GM19240 (cell line): ENCODE results near the gene KCNT1.
"Not testable (repeated sequence)": the region's sequence is repeated elsewhere in the genome, so short reads cannot be mapped to it uniquely, and the experiment has no call there.

Experiments
- DNase-seq: peaks from one replicate; pipeline ENCODE4 v3.0.0; 2011; ENCODE audit warnings: low spot score; ENCODE audit not compliant: insufficient read length

Gene KCNT1

DNA sequence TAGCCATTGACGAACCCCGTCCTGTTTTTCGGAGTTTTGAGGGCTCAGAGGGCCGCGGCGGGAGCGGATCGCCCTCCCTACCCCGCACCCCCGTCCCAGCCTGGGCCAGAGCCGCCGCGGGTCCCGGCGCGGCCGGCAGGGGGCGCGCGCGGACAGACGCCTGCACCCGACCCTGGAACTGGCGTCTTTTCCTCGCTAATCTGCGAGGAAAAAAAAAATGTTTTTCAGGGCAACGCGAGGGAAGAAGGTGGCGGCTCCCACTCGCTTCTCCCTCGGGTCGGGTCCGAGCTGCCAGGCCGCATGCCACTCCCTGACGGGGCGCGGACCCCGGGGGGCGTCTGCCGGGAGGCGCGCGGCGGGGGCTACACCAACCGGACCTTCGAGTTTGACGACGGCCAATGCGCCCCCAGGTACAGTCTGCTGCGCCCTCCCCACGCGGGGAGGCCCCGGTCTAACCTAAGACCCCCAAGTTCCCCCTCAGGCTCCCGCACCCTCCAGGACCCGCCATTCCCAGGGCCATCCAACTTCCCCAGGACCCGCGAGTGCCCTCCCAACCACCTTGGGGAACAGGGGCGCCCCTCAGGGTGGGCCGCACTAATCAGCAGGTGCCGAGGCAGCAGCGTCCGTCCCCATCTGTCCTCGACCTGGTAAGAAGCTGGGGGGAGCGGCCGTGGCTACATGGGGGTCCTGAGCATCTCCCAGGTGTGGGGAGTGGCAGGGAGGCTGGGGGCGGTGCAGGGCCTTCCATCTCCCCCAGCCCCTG, at the start of gene KCNT1:
Gene KCNT1 (plus strand): TSS at position 227 of the 763 bp plus-strand sequence. CDS start 74 bp downstream, at position 301.
- peak; percentile 70 for DNase-seq

DNA sequence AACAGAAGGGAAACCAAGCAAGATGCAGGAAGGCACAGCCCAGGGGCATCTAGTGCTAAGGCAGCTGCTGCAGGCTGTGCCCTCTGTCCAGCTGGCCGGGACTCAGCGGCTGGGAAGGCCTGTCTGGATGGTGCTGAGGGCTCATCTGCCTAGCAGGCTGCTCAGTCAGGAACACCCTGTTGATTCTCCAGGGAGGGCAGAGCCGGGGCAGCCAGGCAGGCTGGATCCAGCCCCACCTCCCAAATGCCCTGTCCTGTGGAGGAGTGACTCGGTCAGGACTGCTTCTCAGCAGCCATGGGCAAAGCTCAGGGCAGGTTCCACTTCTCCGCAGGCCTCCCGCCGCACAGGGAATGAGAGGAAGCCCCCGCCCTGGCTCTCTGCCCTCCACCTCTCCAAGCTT, 46.7 kb upstream of the KCNT1 start:
- no peak for DNase-seq

DNA sequence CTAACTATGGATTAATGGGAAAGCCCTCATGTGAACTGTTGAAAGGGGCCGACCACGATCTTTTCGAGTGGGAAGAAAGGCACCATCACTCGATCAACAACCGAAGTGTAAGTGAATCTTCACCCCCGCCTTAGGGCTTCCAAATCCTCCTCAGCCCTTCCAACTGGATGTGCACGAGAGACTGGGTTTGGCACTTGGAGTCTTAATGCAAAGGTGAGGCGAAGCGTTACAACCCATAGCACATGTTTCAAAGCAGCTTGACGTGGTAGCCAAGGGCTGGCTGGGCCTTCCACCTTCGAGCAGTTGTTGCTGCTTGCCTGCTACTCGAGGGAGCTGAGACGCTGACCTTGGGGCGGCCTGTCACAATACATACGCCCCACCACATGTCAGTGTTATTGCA, 44.6 kb upstream of the KCNT1 start:
- DNase-seq: no peak

DNA sequence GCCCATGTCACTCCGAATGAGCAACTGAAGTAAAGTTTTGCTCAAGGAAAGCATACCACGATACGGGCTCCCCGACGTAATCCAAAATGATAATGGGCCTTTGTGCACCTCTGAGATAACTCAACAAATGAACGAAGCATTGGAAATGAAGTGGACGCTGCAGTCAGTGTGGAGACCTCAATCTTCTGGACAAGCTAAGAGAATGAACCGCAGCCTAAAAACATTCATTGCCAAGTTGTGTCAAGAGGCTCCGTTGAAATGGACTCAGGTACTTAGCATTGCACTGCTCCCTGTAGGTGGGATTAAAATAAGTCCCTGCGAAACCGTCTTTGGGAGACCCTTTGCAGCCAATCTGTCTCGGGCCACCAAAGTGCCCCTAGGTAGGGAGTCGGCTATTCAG, 42.7 kb upstream of the KCNT1 start:
- no peak for DNase-seq

DNA sequence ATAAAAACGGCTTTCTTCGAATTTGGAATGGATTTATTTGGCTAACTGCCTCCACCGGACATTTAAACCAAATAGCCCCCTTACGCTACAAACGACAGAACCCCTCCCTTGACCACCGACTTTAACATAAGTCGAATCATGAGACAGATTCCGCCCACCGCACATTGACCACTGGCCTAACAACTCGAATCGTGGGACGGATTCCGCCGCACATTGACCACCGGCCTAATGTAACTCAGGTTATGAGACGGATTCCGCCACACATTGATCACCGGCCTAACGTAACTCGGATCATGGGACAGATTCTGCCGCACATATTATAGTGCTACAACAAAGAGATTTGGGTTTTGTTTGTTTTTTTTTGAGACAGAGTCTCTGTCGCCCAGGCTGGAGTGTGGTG, 41.6 kb upstream of the KCNT1 start:
- DNase-seq: no peak

DNA sequence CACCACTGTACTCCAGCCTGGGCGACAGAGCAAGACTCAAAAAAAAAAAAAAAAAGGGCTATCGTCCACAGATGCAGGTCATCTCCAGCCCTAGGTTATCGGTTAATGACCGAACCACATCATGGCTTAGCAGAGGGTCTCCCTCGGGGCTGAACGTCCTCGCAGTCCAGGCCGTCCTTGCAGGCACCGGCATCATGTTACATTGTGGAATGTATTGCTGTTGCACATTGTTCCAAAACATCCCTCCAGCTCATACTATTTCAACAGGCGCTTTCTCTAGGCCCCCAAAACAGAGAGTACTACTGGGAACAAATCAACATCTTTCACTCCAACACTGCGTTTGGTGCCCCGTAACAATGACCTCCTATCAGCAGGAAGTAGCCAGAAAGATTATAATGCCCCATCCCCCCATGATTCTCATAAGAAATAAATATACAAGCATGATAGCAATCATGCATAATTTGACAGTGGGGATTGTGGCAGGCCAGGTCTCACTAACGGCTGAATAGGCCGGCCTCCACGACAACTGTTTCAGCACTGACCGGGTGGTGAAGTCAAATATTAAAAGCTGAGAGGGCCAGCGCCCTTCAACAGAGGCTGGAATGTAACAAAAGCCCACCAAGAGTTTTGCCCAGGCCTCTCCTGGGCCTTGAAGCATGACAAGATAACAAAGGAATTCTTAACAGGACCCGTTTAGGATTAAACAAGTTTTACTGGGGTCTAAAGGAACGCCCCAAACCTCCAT, 40.0 kb upstream of the KCNT1 start:
- no peak for DNase-seq

DNA sequence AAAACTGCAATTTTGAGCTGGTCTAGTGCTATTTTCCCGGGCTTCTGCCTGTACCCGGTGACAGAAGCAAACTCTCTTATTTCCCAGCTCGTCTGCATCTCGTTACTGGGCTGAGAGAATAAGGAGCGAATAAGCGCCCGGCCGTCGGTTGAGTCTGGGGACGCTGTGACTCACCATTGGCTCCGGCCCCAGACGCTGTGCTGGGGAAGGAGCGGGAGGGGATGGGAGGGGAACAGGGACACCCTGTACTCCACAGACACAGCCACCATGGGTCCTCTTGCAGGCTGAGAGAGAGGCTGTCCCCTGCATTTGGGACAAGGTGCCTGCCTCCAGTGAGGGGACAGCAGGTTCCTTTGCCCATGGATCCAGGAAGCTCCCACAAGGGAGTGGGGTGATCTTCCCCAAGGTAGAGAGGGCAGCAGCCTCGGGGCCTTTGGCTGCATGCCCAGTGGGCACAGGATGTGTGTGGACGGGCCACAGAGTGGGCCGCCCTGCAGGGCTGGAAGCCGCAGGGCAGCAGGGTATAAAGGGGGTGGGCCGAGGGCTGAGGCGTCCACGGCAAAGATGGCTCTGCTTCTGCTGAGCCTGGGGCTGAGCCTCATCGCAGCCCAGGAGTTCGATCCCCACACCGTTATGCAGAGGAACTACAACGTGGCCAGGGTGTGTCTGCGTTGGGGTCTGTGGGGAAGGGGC, 39.1 kb upstream of the KCNT1 start, which contains the start of gene LCN9:
Gene LCN9 (plus strand): TSS at position 552 of the 693 bp plus-strand sequence. CDS start 13 bp downstream, at position 565.
- DNase-seq: no peak

DNA sequence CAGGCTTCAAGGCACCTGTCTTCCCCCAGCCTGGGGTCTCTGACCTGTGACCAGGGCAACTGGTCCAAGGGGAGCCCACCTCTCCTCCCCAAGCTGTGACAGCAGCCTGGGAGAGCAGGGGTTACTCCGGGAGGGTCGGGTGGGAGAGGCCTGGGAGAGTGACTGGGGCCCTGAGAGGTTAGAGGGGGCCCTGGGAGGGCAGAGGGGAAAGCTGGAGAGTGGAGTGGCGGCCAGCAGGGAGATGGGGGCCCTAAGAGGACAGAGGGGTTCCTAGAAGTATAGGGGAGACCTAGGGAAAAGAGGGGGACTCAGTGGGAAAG, 38.6 kb upstream of the KCNT1 start:
- no peak for DNase-seq

DNA sequence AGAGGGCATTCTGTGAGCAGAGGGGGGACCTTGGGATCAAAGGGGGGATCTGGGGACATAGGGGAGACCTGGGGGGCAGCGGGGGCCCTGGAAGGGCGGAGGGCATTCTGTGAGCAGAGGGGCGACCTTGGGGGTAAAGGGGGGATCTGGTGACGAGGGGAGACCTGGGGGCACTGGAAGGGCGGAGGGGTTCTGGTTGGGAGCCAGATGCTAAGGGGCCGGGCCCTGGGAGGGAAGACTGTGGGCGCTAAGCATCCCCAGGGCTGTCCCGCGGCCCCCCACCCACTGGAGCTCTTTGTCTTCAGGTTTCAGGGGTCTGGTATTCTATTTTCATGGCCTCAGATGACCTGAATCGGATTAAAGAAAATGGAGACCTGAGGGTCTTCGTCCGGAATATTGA, 38.1 kb upstream of the KCNT1 start:
- no peak for DNase-seq

DNA sequence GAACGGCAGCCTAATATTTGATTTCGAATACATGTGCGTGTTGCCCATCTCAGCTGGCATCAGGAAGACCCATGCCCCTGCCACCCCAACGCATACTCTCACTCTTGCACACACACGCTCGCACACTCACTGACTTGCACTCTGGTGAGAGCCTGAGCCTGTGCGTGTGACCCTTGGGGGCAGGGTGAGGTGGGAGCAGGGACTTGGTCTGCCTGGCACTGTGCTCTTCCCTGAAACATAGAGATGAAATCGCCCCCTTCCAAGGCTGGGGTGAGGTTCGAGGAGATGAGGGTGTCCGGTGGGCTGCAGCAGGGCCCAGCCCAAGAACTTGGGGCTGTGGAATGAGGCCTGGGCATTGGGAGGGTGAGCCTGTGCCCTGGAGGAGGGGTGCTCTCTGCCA, 37.7 kb upstream of the KCNT1 start:
- no peak for DNase-seq

DNA sequence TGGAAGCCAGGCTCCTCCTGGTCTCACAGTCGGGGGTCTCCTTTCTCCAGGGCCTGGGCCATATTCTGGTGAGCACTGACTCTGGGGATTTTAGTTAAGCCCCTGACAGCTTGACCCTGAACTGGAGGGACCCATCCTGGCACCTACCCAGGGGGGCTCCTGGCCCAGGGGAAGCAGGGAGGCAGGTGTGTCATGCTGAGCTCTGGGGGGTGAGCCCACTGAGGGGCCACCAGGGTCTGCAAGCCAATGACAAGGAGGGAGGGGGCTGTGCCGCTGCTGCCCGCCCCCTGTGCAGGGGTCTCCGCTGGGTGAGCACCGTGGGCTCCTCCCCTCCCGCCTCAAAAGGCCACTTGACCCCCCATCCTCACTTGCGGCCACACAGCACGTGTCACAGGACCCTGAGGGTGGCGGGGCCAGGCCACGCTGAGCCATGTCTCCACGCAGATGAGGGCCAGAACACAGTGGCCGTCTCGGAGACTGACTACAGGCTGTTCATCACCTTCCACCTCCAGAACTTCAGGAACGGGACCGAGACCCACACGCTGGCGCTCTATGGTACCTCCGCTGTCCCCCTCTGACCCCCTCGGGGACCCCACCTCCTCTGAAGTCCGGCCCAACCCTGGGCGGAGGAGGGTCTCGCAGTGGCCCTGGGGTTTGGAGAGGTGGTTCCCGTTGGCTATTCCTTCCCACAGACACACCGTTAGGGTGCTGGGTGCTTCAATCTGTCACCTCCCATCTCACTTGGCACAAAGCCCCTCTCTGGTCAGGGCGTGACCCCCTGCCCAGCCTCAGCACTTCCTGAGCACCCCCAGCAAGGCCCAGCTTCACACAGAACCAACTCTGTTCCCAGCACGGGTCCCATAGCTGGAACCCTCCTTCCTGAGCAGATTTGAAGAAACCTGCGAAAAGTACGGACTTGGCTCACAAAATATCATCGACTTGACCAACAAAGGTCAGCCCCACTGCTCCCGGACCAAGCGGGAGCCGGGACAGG, 36.9 kb upstream of the KCNT1 start:
- DNase-seq: no peak

DNA sequence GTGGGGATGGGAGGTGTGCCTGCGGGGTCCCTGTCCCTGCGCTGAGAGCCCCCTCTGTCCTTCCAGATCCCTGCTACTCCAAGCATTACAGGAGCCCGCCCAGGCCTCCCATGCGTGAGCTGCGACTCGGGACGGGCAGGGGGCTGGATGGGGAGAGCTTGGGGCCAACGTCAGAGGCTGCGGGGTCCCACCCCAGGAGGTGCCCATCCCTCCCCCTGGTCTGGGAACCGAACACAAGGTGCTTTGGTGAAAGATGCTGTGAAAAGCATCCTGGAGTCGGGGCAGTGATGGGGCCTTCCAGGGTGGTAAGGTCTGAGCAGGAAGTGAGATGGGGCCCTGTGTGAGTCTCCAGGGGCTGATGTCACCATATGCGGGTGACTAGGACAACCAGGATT, 36.2 kb upstream of the KCNT1 start:
- no peak for DNase-seq

DNA sequence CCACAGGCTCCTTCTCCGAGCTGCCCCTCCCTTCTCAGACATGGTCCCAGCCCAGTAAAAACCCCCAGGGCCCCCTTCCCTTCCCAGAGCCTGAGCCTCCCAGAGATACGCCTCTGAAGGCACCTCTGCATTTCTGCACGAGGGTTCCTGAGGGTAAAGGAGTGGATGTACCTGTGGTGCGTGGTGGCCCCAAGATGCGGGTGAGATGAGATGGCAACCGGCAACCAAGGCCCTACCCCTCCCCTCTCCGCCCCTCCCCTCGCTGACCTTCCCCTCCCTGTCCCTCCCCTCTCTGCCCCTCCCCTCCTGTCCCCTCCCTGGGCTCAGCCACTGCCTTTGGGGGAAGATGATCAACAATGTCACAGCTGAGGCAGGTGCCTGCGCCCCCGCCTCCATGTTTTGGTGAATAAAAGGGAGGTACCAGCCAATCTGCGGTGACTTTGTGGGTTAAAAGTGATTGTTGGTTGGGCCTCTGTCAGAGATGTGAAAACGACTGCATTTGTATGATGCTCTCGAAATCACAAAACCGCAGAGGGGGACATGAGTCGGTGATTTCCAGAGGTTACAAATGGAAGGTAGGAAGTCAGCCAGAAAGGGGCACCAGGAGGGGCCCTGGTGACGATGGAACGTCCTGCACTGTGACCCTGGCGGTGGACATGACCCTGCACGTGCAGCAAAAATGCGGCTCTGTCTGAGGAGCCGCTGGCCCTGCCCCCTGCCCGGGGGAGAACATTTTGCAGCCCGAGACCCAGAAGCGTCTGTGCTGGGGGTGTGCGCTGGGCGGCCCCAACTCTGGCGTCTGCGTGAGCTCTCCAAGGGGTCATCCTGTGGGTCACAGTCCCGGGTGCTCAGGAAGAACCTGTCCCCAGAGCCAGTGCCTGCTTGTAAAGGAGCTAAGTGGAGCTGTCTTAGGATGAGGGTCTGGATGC, 35.2 kb upstream of the KCNT1 start:
- no peak for DNase-seq

DNA sequence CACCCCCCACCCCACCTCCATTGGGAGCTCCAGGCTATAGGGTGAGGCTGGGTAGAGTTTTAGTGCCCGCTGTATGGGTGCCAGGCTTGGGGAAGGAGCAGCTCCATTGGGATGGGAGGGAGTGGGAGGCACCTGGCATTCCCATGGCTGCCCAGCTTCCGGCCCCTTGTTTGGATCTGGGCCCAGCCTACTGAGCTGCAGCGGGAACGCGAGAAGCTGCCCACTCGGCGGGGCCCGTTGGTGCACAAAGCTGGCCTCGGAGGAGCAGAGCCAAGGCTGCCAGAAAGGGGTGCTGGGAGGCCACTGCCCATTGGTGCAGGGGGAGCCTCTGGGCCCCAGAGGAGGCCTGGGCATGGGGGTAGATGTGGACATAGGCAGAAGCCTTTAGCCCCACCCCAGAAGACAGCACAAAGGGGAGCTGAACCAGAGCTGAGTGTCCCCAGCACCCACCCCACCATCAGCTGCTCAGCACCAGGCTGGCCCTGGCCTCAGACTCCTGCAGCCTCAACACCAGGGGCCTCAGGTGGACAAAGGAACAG, 34.5 kb upstream of the KCNT1 start:
- no peak for DNase-seq

DNA sequence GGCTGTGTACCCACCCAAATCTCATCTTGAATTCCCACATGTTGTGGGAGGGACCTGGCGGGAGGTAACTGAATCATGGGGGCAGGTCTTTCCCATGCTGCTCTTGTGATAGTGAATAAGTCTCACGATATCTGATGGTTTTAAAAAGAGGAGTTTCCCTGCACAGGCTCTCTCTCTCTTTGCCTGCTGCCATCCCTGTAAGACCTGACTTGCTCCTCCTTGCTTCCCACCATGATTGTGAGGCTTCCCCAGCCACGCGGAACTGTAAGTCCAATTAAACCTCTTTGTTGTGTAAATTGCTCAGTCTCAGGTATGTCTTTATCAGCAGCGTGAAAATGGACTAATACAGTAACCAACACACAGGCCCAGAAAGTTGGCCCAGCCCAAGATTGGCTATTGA, 33.0 kb upstream of the KCNT1 start:
- DNase-seq: not testable (repeated sequence)

DNA sequence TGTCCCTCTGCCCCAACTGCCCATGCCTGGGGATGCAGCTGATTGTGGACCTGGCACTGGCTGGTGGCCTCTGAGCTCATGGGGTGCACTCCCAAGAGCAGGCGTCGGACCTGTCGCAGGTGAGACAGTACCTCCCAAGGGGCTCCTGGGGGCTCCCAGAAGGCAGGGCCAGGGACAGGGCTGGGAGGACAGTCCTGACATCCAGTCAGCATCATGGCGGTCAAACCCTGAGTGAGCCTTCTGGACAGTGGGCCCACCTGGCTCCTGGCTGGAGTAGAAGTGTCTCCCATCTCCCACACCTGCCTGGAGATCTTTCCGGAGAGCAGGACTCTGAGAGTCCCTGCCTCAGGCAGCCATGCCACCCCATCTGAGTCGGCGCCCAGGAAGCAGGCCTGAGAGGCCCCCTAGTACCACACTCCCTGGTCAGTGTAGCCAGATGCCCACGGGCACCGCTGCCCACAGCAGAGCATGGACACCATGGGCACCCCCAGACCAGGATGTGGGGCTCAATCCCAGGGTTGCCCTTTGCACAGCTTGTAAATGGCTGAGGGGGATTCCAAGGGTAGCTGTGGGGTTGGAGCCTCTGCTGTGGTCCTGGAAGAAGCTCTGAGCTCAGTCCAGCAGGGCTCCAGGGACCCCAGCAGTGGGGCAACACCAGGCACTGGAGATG, 32.2 kb upstream of the KCNT1 start:
- no peak for DNase-seq

DNA sequence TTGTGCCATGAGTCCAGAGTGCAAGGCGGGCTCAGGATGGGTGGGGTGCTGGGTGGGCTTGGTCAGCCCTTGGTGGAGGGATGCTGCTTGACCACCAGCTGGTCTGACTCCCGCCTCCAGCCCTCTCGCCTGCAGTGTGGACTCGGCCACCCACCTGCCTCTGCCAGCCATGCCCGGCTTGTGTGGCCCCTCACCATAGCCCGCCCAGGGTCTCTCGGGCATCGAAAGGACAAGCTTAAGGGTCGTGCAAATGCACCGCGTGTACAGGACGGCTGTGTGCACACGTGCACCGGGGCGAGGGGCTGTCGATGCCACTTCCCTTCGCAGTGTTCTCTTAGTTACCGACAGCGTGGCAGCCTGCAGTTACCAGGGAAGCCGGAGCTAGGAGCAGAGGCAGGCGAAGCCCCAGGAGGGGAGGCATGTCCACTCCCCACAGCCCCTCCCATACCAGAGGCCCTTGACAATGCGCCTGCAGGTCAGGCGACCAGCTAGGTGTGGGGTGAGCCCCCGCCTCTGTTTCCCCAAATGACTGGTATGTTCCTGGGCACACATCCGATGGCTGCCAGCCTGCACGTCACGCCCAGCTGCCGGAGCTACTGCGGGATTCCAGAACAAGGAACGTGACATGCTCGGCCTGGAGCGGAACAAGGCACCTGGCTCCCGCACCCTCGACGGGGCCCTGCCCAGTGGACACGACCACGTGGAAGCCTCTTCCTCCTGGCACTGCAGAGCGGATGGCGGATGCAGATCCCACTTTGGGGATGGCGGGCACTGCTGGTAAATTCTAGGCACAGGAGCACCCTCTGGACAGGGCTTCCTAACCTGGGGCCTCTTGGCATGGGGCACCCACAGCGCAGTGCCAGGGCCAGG, 31.0 kb upstream of the KCNT1 start:
- no peak for DNase-seq

DNA sequence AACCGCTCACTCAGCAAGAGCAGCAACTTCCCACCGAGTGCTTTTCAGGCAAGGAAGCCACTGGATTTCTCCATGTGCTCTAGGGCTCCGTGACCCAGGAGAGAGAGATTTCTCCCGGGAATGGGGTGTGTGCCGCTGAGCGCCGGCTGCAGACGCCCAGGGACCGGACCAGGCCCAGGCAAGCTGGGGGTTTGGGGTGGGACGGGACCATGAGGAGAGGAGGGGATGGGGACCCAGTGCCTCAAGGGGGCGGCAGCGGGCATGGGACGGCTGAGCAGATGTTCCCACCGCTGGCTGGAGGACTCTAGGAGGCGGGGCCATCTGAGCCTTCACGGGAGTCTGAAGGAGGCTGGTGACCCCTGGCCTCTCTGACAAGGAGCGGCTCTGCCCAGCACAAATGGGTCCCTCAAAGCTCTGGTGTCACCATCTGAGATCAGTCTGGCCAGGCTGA, 30.4 kb upstream of the KCNT1 start:
- no peak for DNase-seq
